SK-N-DZ (cell line): ENCODE measurements around the gene FSTL5.

ENCODE experiments used
- DNase-seq: peaks from one replicate; pipeline ENCODE4 v3.0.0-alpha.2; 2015; ENCODE audit warnings: low spot score

FSTL5 gene

DNA sequence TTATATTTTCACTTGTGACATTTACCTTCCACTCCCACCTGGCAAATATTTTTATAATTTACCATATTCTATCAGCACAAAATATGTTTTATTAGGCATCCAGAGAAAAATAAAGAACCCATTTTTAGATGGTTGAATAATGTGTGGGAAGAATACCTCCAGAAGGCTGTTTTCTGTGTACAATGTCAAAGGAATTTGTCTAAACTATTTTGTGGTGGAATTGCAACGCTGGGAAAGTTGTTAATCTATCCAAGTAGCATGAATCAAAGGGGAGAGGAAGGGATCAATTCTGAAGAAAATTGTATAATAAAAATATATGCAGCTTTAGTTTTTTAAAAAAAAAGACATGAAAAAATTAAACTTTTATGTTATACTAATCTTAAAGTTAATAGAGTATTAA, 706.5 kb downstream of the FSTL5 start:
- DNase-seq: no peak

DNA sequence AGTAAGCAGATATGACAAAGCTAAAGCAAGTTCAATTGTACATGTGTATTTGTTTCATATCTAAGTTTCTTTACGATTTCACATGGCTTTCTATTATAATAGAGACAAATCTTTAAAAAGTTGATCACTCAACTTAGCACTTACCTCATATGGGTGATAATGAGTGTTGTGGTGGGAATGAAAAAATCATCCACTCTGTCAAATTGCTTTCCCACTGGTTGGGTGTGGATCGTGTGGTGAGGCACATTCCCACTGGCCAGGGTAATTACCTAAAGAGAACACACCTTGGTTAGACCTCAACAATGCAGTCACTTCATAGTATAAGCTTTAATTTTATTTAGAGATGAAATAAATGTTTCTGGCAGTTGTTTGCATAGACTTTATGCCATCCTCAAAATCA, 708.9 kb downstream of the FSTL5 start:
- DNase-seq: no peak

DNA sequence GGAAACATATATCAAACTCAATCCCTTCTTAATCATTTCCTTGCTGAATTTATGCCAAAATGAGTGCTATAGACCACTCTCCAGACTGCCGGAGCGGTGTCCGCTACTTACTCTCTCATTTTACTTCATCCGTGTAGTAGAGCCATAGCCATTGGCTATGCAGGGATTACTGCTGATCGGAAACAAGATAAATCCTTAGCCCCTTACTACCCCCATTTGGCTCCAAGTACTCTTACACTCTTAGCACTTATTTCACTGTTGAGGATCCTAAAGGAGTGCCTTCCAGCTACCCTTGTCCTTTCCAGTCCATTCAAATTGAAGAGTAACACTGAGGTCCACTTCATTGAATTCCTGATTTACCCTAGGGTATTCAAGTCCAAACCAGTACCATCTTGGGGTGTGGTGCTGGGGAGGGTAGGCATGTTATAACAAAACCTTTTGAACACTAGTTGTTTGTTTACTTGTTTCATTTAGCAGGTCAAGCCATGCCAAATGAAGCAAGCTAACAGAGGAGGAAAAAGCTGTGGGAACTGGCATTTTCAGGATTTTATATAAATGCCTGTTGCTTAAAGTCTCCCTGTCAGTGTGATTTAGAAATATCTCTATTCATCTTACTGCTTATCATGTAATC, 715.1 kb downstream of the FSTL5 start:
- no peak for DNase-seq

DNA sequence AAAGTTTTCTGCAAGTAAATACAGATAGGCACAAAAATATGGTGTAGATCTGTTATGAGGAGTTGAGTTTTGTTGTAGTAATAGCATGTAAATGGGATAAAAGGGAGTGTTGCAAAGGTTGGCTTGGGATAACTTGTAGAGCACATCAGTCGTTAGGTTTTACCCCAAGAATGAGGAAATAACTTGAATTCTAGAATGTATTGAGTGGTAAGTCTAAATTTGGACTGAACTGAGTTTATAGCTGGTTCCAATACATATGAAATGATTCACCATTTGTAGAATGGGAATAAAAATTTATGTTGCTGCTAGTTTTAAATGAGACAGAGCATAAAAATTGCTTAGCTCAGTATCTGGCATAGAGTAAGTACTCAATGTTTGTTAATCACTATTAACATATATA, 719.2 kb downstream of the FSTL5 start:
- DNase-seq: no peak

DNA sequence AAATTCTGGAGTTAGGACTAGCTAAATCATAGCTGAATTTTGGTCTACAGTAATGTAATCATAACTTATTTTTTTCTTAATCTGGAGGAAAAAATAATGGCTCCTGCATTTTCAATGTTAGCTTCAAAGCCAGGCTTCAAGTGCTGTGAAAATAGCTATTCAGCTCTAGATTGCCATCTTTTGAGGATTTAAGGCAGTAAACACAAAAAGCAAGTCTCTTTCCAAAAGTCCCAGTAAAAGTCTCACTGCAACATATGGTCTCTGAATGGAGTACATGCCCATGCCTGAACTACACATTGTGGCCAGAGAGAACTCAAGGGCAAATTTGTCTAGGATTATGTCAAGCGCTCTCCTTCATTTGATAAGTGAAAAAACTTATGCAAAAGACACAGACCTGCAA, 720.9 kb downstream of the FSTL5 start:
- DNase-seq: no peak

DNA sequence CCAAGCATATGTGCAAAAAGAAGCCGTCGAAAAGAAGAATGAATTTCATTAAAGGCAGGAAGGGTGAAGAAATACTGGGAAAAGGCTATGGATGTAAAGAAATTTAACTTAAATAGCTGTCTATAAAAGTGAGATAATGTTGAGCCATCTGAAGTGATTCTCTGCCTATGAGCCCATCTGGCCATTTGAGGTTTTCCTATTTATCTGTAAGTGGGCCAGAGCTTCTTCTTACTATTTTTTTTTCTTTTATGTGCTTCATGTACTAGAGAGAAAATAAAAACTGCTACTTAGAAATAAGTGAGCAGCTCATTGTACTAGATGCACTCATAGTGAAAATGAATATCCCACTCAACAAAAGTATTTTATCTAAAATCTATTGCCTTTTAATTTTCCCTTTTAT, 725.7 kb downstream of the FSTL5 start:
- no peak for DNase-seq

DNA sequence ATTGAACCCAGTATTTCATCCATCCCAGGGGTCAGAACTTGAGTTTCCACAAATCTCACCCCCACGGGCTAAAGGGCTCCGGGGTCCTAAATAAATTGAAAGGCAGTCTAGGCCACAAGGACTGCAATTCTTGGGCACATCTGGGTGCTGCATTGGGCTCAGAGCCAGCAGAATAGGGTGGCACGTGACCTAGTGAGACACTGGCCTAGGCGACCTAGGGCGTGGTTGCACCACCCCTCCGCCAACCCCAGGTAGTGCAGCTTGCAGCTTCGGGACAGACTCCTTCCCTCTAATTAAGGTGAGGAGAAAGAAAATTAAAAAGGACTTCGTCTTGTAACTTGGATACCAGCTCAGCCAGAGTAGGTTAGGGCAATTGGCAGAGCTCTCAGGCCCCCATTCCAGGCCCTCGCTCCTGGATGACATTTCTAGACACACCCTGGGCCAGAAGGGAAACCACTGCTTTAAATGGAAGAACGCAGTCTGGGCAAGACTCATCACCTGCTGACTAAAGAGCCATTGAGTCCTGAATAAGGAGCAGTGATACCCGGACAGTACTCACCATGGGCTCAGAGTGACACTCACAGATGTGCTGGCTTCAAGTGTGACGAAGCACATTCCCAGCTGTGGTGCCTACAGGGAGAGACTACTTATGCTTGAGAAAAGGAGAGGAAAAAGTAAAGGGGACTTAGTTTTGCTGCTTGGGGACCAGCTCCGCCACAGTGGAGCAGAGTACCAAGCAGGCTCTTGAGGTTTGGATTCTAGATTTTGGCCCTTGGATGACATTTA, 735.4 kb downstream of the FSTL5 start:
- DNase-seq: no peak

DNA sequence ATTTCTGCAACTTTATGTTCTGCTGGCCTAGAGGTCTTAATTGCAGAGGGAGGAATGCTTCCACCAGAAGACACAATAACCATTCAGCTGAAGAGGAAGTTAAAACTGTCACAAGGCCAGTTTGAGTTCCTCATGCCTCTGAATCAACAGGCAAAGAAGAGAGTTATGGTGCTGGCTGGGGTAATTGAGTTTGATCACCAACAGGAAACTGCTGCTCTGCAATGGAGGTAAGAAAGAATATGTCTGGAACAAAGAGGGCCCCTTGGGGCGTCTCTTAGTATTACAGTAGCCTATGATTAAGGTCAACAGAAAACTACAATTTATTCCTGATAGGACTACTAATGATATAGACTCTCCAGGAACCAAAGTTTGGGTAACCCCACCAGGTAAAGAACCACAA, 744.0 kb downstream of the FSTL5 start:
- DNase-seq: peak; percentile 15

DNA sequence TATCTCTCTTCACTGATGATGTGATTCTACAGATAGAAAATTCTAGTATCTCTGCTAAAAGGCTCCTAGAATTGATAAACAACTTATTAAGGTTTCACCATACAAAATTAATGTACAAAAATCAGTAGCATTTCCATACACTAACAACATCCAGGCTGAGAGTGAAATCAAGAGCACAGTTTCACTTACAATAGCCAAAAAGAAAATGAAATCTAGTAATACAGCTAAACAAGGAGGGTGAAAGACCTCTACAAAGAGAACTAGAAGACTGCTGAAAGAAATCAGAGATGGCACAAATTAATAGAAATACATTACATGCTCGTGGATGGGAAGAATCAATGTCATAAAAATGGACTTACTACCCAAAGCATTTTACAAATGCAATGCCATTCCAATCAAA, 751.9 kb downstream of the FSTL5 start:
- no peak for DNase-seq

DNA sequence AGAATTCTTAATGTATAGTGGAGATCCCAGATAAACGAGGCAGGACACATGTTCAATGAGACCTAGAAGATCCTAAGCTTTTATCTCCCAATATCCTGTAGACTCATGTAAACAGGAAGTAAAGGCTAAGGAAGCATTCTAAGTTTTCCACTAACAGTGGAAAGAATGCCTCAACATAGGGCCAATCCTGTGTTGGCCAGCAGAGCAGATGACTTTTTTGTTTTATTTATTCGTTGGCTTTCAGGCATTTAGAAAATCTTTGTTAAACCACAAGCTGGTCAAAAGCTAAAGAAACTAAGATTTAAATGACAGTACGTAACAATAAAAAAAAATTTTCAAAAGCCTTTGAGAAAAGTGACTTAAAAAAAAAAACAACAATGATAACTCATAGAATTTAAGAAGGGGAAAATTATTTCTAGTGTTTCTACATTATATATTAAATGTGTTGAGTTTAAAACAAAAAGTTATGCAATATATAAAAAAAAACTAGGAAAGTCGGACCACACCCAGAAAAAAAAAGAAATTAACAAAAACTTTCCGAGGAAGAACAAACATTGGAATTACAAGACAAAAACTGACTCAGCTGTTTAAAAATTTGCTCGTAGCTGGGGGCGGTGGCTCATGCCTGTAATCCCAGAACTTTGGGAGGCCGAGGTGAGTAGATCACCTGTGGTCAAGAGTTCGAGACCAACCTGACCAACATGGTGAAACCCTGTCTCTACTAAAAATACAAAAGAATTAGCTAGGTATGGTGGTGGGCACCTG, 759.3 kb downstream of the FSTL5 start:
- DNase-seq: no peak

DNA sequence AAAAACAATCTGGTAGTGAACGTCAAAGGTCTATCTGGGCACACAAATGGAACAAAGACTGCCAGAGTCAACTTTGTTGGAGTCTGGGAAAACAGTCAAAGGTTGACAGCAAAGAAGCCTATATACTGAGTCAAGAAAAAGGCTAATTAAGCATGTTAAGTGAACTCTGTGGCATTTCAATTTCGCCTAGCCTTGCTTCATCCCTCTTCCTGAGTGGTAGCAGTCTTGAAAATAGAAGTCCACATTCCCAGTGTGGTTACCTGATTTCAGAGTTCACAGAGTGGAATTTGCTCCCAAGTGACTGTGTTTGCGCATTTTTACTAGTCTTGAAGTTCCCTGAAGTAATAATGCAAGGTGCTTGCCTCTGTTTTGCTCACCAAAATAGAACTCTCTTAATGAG, 760.0 kb downstream of the FSTL5 start:
- no peak for DNase-seq

DNA sequence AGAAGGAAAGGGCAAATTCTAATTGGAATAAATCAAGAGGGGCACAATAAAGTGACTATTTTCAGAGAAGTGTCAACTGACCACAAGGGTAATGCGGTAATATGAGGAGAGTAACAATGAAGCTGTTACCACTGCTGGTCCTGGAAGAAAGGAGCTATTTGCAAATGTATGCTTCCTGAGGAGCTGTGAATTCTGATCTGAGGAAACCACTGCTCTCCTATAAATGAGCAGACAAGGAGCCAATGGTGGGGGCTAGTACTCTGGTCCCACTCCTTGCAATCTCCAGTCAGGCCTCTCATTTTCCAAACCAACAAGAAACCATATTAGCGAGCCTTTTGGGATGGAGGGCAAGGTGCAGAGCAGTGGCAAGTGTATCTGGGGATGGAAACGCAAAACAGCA, 770.2 kb downstream of the FSTL5 start:
- DNase-seq: no peak

DNA sequence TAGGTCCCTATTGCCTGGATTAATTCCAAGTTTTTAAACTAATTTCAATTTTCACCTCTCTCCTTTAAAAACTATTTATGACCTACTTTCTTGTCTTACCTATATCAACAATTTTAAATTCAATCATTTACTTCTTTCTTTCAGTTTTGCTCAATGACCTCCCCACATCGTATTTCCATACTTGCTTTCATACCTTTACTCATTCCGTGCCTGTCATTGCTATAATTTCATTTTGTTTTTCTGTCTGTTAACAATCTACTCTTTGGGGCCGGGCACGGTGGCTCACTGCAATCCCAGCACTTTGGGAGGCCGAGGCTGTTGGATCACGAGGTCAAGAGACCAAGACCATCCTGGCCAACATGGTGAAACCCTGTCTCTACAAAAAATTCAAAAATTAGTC, 781.1 kb downstream of the FSTL5 start:
- no peak for DNase-seq

DNA sequence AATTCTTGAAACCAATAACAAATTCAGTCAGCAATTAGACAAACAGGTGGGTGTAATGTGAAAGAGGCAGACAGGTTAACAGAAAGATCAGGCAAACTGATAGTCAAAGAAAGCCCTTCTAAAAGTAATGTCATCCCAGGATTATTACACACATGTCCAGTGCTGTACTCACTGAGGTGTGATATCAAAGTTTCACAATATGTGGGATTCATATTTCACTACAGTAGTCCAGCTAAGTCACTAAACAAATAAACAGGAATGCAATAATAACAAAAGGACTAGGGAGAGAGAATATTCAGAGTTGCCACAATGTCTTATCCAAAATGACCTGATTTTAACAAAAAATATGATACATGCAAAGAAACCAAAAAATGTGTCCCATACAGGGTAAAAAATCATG, 787.5 kb downstream of the FSTL5 start:
- no peak for DNase-seq

DNA sequence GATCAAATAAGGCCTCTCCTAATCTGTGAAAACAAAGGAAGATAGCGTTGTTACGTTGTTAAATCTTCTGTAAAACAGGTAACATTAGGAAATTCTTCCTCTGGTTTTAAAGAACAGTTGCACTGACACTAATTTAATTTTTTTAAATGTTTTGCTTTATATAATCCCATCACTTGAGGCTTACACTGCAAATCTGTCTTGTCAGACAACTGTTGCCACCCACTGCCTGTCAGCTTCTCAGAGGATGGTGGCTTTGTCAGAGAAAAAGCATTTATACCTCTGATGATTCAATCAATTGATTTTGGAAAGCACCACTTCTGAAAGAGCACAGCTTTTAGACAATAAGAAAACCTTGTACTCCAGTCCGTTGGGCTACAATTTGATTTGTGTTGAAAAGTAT, 799.1 kb downstream of the FSTL5 start:
- DNase-seq: peak; percentile 2

DNA sequence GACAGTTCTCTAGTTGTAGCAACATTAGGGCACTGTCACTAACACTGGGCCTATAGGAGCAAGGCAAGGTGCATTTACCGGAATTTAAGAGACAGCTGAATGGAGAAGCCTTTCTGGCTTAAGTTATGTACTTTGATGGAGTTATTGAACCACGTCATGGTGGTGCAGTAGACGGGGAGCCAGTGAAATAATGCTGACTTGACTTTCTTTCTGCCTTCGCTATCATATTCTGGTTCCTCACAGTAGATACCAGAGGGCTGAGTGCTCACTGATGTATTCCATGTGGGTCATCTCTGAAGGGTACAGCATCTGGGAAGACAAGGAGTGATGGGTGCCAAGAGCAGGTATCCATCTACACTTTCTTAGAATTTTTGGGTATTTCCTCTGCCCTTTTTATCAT, 802.8 kb downstream of the FSTL5 start:
- DNase-seq: no peak

DNA sequence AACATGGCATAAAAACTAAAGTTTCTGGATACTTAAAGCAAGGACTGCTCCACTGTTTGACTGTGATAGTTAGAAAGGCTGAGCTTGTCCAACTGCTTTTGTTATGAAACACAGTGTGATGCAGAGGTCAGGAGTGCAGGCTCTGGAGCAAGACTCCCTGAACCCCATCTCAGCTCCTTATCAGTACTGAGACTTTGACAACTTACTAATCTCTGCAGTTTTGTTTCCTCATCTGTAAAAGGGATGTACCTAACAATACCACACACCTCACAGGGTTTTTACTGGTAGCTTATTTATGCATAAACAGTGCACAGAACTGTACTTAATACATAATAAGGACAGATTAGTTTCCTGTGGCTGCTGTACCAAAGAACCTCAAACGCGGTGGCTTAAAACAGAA, 804.3 kb downstream of the FSTL5 start:
- no peak for DNase-seq

DNA sequence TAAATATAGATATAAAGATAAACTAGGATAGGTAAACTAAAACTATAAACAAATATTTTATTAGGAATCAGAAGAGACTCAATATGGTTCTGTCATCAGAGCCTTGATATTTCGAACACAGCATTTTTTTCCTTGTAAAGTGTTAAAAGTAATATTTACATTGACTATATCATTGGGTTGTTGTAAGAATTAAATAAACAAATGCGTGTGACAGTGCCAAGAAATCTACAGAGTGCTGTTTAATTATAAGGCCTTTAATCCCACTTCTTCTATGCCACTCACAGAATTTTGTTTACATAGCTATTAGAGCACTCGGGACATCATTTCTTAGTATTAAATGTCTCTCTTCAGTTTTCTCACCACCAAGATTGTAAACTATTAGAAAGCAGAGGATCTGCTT, 807.4 kb downstream of the FSTL5 start:
- no peak for DNase-seq

DNA sequence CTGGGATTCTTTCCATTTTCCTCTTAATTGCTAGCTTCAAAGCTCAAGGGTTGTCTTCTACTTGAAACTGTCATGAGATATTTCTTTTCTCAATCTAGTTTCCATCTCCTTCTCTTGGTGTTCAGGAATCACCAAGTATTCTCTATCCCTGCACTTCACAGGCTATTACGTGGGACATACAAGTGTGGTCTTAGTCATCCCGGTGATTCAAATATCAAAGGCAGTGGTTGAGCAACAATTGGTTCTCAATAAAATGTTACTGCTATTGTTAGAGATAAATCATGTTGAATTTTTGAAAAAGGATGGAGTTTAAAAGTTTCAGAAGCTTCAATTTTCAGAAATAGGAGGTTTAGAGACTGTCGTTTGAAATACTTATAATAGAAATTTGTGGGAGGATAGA, 812.9 kb downstream of the FSTL5 start:
- no peak for DNase-seq

DNA sequence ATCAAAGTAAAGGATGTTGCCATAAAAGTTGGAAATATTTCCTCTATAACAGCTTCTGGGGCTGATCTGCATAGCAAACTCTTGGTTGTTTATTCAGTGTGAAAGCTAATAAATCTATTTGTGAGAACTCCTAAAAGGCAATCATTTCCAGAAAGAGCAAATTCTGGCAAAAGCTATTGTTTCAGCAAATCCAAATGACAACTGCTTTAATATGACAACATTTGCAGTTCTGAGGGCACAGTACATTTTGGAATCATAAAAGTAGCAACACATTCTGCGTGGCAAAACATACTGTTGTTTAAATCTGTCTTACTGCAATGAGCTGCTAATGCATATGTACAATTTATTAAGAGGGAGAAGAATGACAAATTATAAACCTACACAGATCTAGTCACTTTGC, 818.1 kb downstream of the FSTL5 start:
- no peak for DNase-seq

DNA sequence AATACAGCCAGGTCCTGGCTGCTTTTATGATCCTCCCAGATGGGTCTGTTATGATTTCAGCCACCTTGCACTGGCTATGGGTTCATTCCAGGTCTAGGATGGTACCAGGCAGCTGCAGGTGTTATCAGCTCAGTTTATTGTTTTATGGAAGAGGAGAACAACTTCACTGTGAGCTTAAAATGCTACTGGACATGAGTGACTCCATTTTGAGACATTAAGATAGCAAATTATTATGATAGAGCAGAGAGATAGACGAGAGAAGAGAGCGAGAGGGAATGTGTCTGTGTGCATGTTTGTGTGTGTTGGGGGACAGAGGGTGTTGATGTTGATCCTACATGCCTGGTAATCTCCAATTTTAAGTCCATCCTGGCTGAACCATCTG, 820.2 kb downstream of the FSTL5 start:
- DNase-seq: no peak

DNA sequence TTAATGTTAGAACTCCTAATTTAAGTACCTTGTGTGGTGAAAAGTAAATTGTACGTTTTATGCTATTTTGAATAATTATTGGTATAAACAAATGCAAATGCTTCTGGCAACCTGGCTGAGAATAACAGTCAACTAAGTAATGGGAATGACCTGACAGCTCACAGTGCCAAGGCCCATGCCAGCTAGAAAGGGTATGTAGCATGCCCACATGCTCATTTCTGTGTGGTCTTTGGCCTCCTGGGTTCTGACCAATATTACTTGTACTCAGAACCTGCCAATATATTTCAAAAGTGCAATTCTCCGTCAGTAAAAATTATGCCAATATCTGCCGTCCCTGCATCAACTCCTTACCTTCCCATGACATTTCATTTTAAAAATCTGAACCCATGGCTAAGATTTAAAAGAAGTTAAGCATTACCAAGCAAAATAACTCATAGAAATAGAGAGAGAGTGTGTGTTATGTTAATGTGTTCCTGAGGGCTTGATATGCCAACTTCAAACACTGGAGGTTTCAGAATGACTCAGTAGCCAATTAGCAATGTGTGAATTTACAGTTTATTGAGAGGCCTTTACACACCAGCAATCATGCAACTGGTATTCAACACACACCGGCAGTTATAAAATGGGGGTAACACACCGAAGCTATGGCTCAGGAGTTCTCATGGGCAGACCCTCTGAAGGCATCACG, 820.8 kb downstream of the FSTL5 start:
- DNase-seq: no peak
